ENCODE data around the gene NR5A2.
A peak's percentile ranks its signal among the peaks of the same experiment; 100 is the strongest.

NR5A2 gene

DNA sequence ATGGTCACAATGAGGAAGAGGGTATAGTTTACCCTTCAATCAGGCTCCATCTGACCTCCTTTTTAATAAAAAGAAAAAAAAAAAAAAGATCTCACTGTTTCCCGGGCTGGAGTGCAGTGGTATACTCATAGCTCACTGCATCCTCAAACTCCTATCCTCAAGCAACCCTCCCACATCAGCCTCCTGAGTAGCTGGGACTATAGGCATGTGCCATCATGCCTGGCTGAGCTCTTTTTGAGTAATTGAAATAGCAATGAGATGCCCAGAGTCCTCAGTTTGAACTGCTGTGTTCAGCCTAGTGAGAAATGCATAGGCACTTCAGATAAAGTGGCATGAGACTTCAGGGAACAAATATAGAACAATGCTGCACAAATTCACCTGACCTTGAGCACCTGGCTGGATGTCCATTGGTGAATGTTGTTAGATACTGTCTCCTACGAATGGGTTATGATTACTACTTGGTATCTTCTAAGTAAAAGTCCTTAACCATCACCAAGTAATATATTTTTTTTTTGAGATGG is 67.6 kb downstream of the NR5A2 start:
- H3K4me3 ChIP-seq (replicated peaks in 1 of 2; ENCODE audit: low read depth in 2 of 2, low read length in 2 of 2) = no peak overlapping the region
- TF ChIP-seq, protein P1, sequence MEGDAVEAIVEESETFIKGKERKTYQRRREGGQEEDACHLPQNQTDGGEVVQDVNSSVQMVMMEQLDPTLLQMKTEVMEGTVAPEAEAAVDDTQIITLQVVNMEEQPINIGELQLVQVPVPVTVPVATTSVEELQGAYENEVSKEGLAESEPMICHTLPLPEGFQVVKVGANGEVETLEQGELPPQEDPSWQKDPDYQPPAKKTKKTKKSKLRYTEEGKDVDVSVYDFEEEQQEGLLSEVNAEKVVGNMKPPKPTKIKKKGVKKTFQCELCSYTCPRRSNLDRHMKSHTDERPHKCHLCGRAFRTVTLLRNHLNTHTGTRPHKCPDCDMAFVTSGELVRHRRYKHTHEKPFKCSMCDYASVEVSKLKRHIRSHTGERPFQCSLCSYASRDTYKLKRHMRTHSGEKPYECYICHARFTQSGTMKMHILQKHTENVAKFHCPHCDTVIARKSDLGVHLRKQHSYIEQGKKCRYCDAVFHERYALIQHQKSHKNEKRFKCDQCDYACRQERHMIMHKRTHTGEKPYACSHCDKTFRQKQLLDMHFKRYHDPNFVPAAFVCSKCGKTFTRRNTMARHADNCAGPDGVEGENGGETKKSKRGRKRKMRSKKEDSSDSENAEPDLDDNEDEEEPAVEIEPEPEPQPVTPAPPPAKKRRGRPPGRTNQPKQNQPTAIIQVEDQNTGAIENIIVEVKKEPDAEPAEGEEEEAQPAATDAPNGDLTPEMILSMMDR (IDR thresholded peaks at IDR 0.05; ENCODE audit: low read depth, low read length) = no peak
- no peak for DNase-seq (ENCODE audit: low read depth in 2 of 2)

DNA sequence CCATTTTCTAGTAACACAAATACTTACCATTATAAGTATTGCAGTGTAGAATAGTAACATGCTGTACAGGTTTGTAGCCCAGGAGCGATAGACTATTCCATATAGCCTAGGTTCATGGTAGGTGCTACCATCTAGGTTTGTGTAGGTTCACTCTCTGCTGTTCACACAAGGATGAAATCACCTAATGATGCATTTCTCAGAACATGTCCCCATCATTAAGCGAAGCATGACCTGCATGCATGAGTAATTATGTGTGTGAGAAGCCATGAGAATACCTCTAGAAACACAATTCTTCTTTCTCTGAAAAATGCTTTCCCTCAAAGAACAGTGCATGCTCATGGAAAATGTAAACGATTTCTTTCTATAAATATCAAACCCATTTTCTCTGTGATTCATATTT is 69.3 kb downstream of the NR5A2 start:
- no peak for DNase-seq (ENCODE audit: low read depth in 2 of 2)
- TF ChIP-seq, protein P1 (IDR thresholded peaks at IDR 0.05; ENCODE audit: low read depth, low read length) = no peak
- no peak overlapping the region for H3K4me3 ChIP-seq (replicated peaks in 1 of 2; ENCODE audit: low read depth in 2 of 2, low read length in 2 of 2)

DNA sequence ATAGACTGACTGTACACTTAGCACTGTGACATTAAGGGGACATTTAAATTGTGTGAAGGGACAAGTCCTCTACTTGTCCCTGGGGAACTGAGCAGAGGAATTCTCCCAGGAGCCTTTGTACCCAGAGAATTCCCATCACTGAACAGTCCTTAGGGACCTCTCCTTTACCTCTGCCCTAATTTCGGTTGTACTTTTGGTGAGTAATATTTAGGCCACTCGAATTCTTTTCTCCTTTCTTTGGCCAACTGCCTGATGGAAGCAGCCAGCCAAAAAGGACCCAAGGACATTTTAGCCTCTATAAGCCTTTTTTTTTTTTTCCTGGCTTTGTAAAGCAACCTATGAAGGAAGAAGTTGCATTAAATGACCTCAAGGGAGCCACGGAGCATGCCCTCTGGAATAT is 71.5 kb downstream of the NR5A2 start:
- TF ChIP-seq, protein P1 (IDR thresholded peaks at IDR 0.05; ENCODE audit: low read depth, low read length) = no peak
- DNase-seq (ENCODE audit: low read depth in 2 of 2) = peak; percentile 66 to 67
- H3K4me3 ChIP-seq (replicated peaks in 1 of 2; ENCODE audit: low read depth in 2 of 2, low read length in 2 of 2) = no peak overlapping the region

DNA sequence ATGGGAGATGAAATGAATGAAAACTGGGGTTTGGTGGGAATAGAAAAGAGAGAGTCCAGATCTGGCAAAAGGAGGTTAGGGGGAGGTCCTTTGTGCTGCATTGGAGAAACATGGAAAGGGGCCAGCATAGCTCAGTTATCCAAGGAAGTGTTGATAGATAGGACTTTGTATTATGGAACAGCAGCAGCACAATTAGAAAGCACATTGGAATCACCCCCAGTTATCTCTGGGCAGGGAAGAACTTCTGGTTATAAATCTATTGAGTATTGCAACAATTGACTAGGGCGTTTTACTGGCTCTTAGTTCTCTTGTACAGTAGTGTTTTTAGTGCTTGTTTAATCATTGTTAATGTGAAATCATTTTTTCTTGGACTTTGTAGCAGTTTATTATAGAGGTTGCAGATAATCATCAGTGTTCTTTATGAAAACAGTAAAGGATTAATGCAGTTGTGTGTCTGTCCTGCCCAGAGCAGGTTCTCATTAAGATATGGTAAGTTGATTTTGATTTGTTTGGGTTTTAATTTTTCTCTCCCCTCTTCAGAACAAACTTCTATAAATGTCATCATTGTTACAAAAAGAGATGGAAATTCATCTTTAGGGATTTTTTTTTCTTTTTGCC is 76.6 kb downstream of the NR5A2 start:
- TF ChIP-seq, protein P1 (IDR thresholded peaks at IDR 0.05; ENCODE audit: low read depth, low read length) = no peak
- H3K4me3 ChIP-seq (replicated peaks in 1 of 2; ENCODE audit: low read depth in 2 of 2, low read length in 2 of 2) = no peak overlapping the region
- DNase-seq (ENCODE audit: low read depth in 2 of 2) = peak in 1 of 2 donors; percentile 51

DNA sequence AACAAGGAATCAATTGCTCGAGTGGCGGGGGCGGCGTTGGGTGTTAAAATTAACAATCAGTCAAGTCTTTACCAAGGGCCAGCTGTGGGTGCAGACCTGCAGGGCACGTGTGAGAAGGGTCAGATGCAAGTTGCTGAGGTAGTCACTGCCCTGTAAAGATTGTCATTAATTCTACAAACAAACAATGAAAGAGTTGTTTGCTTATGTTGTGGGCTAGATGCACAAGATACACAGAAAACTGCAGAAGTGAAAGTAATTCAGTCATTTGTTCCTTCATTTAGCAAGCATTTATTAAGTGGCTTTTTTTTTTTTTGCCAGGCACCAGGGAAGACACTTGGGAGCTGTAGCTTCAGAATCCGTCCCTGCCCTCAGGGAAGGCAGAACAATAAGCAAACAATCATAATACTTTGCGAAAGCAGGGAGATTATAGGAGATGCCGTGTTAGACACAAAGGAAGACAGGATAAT is 79.5 kb downstream of the NR5A2 start:
- no peak overlapping the region for H3K4me3 ChIP-seq (replicated peaks in 1 of 2; ENCODE audit: low read depth in 2 of 2, low read length in 2 of 2)
- no peak for DNase-seq (ENCODE audit: low read depth in 2 of 2)
- TF ChIP-seq, protein P1 (IDR thresholded peaks at IDR 0.05; ENCODE audit: low read depth, low read length) = no peak

DNA sequence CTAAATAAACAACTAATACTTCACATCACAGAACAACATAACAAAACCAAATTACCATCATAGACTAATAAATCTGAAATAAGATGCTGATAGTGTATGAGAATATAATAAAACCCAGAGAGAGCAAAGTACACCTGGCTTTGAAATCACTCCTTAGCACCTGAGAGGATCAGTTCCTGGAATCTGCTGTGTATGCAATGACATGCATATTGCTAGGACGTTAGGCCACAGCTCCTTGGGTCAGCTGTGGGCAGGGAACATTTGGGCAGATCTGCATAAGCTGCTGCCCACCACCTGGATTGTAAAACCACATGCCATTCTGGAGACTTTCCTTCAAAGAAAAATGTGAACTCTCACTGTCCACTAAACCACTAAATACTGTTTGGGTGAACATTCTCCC is 81.1 kb downstream of the NR5A2 start:
- TF ChIP-seq, protein P1 (IDR thresholded peaks at IDR 0.05; ENCODE audit: low read depth, low read length) = no peak
- no peak for DNase-seq (ENCODE audit: low read depth in 2 of 2)
- no peak overlapping the region for H3K4me3 ChIP-seq (replicated peaks in 1 of 2; ENCODE audit: low read depth in 2 of 2, low read length in 2 of 2)

DNA sequence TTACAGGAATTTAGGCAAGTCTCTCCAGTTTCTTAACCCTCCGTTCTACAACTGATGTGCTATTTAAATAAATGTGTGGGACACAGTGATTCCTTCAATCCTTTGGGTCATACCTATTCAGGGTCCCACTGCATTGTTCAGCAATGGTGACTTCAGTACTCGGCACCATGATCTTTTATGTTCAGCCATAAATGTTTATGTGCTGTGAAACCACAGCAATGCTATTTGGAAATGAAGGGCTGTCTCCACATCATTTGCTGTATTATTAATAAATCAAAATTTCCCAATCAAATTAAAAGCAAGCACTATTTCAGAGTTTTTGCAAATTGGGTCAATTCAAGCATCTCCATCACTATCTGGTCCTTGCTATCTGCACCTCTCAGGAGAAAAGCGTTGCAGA is 84.8 kb downstream of the NR5A2 start:
- TF ChIP-seq, protein P1 (IDR thresholded peaks at IDR 0.05; ENCODE audit: low read depth, low read length) = no peak
- DNase-seq (ENCODE audit: low read depth in 2 of 2) = no peak
- H3K4me3 ChIP-seq (replicated peaks in 1 of 2; ENCODE audit: low read depth in 2 of 2, low read length in 2 of 2) = no peak overlapping the region

All from cardiac fibroblast (primary cell).